Skeletal muscle cell (primary cell): ENCODE data around the gene TAC1.
"Not testable (repeated sequence)": the region's sequence is repeated elsewhere in the genome, so short reads cannot be mapped to it uniquely, and the experiment has no call there.

Source experiments
- DNase-seq: peaks from one replicate; pipeline ENCODE4 v3.0.0-alpha.2; 2010; ENCODE audit warnings: low read depth
- H3K4me3 ChIP-seq: 2 replicates; pipeline ENCODE4 v1.5.1; 2011; ENCODE audit warnings: low read depth, mild to moderate bottlenecking, control low read depth, low read length, moderate library complexity

TAC1 gene, protein sequence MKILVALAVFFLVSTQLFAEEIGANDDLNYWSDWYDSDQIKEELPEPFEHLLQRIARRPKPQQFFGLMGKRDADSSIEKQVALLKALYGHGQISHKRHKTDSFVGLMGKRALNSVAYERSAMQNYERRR

DNA sequence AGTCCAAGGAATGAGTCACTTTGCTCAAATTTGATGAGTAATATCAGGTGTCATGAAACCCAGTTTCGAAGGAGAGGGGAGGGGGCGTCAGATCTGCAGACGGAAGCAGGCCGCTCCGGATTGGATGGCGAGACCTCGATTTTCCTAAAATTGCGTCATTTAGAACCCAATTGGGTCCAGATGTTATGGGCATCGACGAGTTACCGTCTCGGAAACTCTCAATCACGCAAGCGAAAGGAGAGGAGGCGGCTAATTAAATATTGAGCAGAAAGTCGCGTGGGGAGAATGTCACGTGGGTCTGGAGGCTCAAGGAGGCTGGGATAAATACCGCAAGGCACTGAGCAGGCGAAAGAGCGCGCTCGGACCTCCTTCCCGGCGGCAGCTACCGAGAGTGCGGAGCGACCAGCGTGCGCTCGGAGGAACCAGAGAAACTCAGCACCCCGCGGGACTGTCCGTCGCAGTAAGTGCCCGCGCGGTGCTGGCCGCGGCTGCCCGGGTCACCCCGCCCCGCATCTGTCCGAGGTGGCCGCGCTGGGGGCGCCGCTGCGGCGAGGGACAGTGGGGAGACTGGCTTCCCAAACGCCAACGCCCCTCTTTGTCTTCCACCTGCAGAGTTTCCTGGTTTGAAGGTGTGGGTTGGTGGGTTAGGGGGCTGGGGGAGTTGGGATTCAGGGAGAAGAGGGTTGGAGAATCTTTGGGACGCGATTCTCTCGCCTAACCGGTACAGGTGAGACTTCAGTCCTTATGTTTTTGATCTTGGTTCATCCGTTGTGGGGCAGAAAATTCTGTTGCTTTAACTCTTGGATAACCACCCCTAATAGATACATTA is at the start of gene TAC1:
Gene TAC1 (plus strand): TSS at position 351 of the 829 bp plus-strand sequence. CDS start 527 bp downstream, outside the sequence.
- H3K4me3 ChIP-seq: peak within 1 kb of the TSS; percentile 35
- DNase-seq: no peak

DNA sequence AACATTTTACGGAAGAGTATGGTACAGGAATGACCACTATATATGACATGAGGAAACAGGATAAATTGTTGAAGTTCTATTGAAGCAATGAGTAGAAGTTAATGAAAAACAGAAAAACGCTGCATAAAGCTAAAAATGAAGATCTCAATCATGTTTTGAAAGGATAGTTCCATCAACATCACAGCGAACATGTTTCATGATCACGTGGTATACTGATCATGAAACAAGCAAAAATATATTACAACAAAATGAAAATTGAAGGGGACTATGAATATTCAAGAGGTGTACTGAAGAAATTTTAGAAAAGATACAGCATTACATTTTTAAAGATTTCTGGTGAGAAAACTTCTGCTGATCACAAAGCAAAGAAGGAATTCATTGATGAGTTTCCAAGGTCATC is 45.9 kb upstream of the TAC1 start:
- DNase-seq: no peak
- H3K4me3 ChIP-seq: no peak overlapping the region

DNA sequence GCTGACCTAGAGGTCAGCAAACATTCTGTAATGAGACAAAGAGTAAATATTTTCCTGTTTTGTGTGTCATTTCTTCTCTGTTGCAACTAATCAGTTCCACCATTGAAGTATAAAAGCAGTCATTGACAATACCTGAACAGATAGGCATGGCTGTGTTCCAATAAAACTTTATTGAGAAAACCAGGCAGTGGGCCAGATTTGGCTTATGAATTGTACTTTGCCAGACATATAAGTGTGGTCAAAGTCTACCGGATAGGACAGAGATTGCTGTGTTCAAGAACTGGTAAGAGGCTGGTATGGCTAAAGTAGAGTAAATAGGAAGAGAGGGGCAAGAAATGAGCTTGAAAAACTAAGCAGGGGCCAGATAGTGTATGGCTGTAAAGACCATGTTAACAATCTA is 38.3 kb upstream of the TAC1 start:
- DNase-seq: no peak
- no peak overlapping the region for H3K4me3 ChIP-seq

DNA sequence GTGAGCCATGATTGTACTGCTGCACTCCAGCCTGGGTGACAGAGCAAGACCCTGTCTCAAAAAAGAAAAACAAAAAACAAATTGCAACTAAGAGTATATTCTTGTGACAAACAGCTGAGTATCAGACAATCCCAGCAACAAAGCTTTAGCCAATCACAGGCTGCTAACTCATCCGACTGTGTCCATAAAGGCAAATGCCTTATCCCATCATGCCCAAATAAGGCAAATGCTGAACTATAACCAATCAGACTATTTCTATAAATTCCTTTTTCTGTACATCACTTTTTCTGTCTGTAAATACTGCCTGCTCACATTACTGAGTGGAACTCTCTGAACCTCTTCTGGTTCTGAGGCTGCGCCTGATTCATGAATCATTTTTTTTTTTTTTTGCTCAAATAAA is 37.5 kb upstream of the TAC1 start:
- no peak overlapping the region for H3K4me3 ChIP-seq
- DNase-seq: no peak

DNA sequence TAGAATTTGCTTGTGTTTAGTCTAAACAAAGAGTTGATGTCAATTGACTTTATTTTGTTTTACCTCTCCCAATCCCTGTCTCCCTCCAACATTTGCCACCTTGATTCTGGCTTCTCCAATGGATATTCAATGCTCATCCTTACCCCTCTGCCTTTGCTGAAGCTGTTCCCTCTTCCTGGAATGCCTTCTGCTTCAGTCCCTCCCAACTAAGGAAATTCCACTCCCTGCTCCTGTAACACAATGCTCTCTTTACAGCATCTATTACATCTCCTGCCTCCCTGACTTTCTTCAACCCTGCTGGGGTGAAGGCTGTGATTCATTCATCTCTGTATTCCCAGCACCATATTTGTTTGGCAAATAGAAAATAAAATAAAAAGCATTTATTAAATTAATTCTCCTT is 34.5 kb upstream of the TAC1 start:
- DNase-seq: no peak
- H3K4me3 ChIP-seq: no peak overlapping the region

DNA sequence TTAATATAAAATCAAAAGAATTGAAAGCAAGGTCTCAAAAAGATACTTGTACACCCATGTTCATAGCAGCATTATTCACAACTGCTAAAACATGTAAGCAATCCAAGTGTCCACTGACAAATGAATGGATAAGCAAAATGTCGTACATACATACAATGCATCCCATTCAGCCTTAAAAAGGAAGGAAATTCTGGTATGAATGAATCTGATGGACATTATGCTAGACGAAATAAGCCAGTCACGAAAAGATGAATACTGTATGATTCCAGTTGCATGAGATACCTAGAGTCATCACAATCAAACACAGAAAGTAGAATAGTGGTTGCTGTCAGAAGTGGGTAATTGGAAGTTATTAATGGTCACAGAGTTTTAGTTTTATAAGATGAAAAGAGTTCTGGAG is 9.5 kb upstream of the TAC1 start:
- H3K4me3 ChIP-seq: no peak overlapping the region

DNA sequence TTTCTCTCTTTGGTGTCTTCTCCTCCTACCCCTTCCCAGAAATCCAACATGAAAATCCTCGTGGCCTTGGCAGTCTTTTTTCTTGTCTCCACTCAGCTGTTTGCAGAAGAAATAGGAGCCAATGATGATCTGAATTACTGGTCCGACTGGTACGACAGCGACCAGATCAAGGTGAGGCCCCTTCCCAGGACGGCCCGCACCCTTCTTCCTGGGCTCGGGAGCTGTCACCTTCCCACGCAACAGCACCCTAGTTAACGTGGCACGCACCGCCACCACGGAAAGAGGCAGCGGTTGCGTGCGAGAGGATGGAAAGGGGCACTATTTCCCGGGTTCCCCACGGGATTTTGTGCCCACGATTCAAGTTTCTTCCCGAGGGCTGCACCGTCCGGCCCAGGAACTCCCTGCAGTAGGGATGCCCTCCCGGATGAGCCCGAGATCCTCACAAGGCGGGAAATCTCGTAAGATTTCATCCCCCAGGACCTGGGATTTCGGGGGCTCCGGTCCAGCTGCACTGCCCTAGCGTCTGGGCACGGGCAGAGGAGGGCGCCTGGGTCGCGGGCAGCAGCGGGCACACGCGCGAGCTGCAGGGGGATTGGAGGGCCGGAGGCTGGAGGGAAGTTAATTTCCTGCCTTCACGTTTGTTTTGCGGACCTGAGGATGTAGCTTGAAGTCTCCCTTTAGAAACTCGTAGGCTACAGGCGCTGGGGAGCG is 834 bp downstream of the TAC1 start:
- DNase-seq: no peak
- peak overlapping the region; percentile 29 for H3K4me3 ChIP-seq

More for the DNA sequence above, 9.5 kb upstream of the TAC1 start:
- no peak for DNase-seq

DNA sequence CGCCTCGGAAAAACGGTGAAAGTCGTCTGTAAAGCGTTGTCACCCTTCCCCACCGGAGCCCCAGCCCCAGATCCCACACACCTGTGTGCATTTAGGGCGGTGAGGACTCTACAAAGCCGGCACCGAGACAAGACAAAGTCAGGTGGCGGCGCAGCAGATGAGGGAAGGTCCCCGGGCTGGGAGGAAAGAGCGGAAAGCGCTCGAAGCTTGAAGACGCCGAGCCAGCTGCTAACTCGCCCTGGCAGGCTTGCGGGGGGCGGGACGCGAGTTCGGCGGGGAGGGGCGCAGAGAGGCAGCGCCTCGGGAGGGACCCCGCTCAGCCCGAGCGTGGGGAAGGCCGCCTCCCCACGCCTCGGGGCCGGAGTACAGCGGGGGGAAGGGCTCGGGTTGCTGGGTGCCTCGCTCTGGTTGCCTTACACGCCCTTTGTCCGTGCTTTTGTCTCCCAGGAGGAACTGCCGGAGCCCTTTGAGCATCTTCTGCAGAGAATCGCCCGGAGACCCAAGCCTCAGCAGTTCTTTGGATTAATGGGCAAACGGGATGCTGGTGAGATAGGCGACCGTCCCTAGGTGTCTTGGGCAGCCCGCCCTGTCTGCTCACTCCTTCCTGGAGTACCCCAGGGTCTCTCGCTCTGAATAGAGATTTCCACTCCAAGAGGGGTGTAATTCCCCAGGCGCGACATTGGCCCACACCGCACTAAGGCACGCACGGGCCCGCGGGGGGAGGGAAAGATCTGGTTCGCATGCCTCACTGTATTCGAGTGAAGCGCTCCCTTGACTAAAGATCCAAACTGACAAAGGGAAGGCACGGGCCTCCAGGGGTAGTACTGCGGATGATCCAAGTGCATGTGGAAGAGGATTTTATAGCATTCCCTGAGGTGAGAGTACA is 1.6 kb downstream of the TAC1 start:
- no peak for DNase-seq
- H3K4me3 ChIP-seq: peak overlapping the region; percentile 29

DNA sequence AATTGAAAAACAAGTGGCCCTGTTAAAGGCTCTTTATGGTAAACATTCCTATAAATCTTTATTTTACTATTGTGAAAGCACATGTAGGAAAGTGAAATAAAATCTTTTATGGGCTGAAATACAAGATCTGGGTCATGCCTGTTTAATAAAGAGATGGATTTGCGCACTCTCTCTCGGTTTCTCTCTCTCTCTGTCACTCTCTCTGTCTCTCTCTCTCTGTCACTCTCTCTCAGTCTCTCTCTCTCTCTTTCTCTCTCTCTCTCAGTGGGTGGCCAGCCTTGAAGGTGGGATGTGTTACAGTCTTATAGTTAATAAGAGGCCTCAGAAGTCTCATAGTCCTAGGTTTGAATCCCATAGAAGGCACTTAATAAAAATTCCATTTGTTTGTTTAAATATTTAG is 2.4 kb downstream of the TAC1 start:
- no peak for DNase-seq
- no peak overlapping the region for H3K4me3 ChIP-seq

DNA sequence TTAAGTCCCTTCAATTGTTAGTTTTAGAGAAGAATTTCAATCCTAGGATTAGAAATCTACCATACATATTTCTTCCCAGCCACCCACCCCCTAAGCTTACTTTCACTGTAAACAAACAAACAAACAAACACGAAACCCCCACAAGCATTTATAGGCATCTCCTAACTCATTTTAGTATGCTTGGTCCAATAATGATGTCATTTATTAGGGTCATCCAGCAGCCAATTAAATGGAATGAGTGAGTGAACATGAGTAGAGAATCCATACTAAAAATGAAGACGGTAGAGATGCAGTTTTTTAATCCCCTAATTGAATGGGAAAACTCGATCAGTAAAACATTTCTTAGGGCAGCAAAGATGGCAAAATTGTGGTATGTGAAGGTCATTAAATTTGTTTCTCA is 3.2 kb downstream of the TAC1 start:
- DNase-seq: no peak
- H3K4me3 ChIP-seq: no peak overlapping the region

DNA sequence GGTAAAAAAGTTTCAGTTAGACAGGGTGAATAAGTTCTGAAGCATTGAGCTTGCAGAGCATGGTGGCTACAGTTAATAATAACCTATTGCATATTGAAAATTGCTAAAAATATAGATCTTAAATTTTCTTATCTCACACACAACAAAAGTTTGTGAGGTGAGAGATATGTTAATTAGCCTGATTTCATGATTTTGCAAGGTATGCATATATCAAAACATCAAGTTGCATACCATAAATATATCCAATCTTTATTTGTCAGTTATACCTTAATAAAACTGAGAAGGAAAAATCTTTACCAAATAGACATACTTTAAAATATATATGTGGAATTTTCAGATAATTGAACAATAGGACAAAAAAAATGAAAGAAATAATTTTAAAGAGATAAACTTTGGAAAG is 16.6 kb downstream of the TAC1 start:
- no peak overlapping the region for H3K4me3 ChIP-seq
- DNase-seq: no peak

DNA sequence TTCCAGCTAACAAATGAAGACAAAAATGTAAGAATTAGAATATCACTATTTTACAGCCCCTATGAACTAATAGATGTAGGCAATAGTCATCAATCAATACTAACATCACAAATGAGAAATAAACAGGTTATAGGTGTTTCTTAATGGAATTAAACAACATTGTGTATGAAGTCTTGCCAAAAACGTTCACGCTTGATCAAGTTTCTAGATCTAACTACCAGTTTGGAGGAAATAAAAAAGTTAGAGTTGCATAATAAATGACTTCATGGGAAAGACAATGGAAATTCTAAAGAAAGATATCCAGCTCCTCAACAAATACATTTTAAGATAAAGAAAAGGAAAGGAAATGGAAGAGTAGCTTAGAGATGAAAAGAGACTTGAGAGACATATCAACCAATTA is 19.7 kb downstream of the TAC1 start:
- DNase-seq: no peak
- no peak overlapping the region for H3K4me3 ChIP-seq

DNA sequence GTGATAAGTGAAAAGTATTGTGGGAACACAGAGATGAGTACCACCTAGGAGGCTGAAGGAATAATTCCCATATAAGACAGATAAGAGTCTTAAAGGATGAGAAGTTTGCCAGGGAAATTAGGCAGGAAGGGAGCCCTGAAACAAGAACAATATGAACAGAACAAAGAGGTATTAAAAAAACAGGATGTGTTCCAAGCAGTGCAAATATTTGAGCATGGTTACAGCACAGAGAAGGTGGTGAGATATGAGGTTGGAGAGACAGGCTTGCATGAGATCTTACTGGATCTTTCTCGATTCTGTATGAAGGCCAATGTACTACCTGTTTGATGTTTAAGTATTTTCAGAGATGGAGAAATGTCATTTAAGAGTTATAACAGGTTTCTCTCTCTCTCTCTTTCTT is 20.3 kb downstream of the TAC1 start:
- no peak overlapping the region for H3K4me3 ChIP-seq
- no peak for DNase-seq

DNA sequence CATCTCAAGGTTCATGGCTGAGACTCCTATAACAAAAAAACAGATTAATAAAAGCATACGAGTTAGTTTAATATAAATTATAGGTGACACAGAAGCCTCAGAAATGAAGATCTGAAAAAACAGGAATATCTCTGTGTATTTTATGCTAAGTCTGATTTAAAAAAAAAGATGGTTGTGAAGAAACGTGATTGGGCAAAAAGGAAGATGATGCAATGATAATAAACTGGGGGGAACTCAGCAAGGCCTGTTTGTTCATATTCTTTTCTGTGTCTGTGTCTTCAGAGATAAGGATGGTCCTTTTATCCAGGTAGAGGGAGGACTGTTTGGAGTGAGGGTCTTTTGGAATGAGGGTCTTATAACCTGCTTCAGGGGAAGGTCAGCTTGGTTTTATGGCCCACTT is 25.9 kb downstream of the TAC1 start:
- no peak for DNase-seq
- no peak overlapping the region for H3K4me3 ChIP-seq

DNA sequence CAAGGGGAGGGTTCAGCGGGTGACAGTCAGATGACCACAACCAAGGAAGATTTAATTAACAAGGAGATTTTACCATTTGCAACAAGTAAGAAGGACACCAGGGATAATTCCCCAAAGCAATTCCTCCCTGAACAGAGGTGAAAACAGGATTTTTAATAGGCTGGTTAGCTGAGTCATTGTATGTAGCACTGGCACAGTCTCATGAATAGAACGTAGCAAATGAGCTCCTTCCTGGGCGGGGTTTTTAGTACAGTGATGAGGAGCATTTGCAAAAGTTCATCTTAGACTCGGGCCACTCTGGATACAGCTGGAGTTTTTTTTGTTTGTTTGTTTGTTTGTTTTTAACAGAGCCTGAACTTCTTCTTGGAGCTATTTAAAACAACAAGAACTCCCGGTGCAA is 39.0 kb downstream of the TAC1 start:
- no peak overlapping the region for H3K4me3 ChIP-seq
- no peak for DNase-seq

DNA sequence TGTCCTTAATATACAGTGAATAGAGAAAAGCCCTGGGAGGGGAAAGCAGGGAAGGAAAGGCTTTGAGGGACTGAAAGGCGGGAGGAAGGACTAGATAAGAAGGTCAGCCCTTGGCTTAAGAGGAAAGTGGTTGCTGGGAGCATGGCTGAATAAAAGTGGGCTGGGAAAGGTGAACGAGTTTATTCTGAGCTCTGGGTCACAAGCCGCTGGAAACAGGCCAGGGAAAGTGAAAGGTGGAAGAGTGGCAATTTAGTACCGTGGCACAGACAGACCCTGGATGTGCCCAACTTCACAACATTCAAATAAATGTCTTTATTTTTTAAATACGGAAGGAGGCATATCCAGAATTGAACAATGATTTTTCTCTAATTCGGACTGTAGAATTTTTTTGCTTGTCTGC is 39.7 kb downstream of the TAC1 start:
- H3K4me3 ChIP-seq: no peak overlapping the region
- DNase-seq: no peak

DNA sequence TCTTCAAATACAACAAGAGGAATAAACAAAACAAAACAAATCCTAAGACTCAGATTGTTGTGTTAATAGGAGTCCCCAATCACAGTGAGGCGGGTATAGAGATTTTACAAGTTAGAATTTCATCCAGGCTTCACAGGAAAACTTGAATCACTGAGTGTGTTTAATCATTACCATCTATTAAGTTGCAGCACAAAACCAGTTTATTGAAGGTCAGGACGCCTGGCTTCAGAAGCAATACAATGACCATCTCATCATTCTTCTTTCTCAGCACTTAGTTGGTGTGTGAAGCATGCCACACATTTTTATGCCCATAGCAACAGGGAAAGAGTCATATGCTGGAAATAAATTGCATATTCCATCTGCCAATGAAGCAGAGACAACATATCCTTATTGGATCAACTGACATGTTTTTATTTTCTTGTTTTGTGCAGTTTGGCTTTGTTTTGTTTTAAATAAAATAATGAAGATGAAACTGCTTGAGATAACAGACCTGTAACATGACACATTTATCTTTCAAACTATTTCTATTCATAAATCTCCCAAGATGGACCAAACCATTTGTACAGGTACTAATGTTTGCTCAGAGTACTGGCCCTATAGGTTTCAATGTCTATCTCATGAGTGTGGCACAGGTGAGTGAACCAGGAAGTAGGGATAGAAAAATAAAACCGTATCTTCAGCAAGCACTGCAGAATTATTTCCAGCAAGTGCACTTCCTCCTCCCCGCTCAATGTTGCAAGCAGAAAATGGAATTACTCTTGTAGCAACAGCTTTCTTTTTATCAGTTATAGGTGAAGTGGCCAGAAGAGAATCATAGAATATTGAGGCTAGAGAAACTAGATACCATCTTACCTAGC is 40.4 kb downstream of the TAC1 start:
- H3K4me3 ChIP-seq: no peak overlapping the region
- no peak for DNase-seq

DNA sequence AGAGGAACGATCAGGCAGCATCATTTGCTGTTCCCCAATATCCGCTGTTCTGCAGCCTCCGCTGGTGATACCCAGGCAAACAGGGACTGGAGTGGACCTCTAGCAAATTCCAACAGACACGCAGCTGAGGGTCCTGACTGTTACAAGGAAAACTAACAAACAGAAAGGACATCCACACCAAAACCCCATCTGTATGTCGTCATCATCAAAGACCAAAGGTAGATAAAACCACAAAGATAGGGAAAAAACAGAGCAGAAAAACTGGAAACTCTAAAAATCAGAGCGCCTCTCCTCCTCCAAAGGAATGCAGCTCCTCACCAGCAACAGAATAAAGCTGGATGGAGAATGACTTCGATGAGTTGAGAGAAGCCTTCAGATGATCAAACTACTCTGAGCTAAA is 54.5 kb downstream of the TAC1 start:
- not testable (repeated sequence) for DNase-seq, H3K4me3 ChIP-seq
